Ectodermal cell (in vitro differentiated cells): Measurements from ENCODE around the gene VTI1A.

ENCODE experiments used
- H3K27ac ChIP-seq: 2 replicates; pipeline ENCODE4 v1.7.0; 2013; ENCODE audit warnings: mild to moderate bottlenecking, low read depth, low read length; ENCODE audit not compliant: insufficient read depth, poor library complexity, severe bottlenecking
- H3K27me3 ChIP-seq: 2 replicates; pipeline ENCODE4 v1.7.0; 2013; ENCODE audit warnings: mild to moderate bottlenecking, low read length; ENCODE audit not compliant: insufficient read depth, control insufficient read depth, poor library complexity, severe bottlenecking
- H3K36me3 ChIP-seq: one replicate; pipeline ENCODE4 v1.7.0; 2013; ENCODE audit warnings: low read length; ENCODE audit not compliant: control insufficient read depth, insufficient read depth
- H3K4me1 ChIP-seq: one replicate; pipeline ENCODE4 v1.7.0; 2013; ENCODE audit warnings: low read length; ENCODE audit not compliant: control insufficient read depth, insufficient read depth
- H3K4me3 ChIP-seq: 2 replicates; pipeline ENCODE4 v1.7.0; 2013; ENCODE audit warnings: low read depth, low read length, control low read depth; ENCODE audit not compliant: insufficient read depth
- H3K9me3 ChIP-seq: 2 replicates; pipeline ENCODE4 v1.7.0; 2013; ENCODE audit warnings: mild to moderate bottlenecking, low read length, moderate library complexity; ENCODE audit not compliant: control insufficient read depth
- WGBS, 2 experiments: methylation state at CpG; one replicate each; pipeline ENCODE4 v1.1.7; 2013; ENCODE audit warnings: missing lambda C conversion rate in 2 of 2; 5-methylcytosine and 5-hydroxymethylcytosine counted together

VTI1A gene

DNA sequence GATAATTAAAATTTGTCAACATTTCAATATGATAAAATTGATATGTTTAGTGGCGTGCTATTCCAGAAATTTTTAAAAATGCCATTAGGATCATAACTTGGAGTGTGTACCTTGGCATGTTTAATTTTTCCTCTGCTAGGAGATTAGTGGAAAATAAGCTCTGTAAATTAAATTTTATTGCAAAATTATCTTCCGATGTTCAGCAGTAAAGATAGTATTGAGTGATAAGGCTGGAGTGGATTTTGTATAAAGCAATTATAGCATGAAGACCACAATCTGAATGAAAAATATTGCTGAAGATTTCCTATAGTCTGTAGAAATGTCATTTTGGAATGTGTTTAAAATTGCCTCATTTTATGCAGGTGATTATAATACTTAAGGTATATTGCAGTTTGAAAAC, 110.2 kb downstream of the VTI1A start:
- H3K27me3 ChIP-seq: no peaks in the 10 kb centered on the region
- no peak overlapping the region for H3K4me3 ChIP-seq
- H3K9me3 ChIP-seq: no peaks in the 10 kb centered on the region
- no peaks in the 10 kb centered on the region for H3K36me3 ChIP-seq
- H3K4me1 ChIP-seq: peaks cover 14% of the 10 kb centered on the region
- no peak overlapping the region for H3K27ac ChIP-seq
- WGBS, 2 experiments: 93 to 95% methylated on average over 2 of the region's 2 CpGs

- Histone ChIP-seq H3K4me1 (peaks cover 14% of the 10 kb centered on the region), H3K36me3 (no peaks in the 10 kb centered on the region), H3K27me3 (no peaks in the 10 kb centered on the region), H3K4me3 (no peak overlapping the region), H3K27ac (no peak overlapping the region), H3K9me3 (no peaks in the 10 kb centered on the region)
- WGBS, 2 experiments: 46 to 68% methylated on average over 2 to 3 of the region's 4 CpGs
Measured at GRCh38 chr10:112558476-112559142, 111.6 kb downstream of the VTI1A start.

GRCh38 chr10:112559349-112559748, 112.3 kb downstream of the VTI1A start:
- WGBS, 2 experiments: 38 to 48% methylated on average over 4 of the region's 4 CpGs
- Histone ChIP-seq H3K9me3 (no peaks in the 10 kb centered on the region), H3K4me1 (peaks cover 14% of the 10 kb centered on the region), H3K27me3 (no peaks in the 10 kb centered on the region), H3K36me3 (no peaks in the 10 kb centered on the region), H3K27ac (no peak overlapping the region), H3K4me3 (no peak overlapping the region)

GRCh38 chr10:112562122-112562521, 115.1 kb downstream of the VTI1A start:
- Histone ChIP-seq H3K36me3 (no peaks in the 10 kb centered on the region), H3K27ac (no peak overlapping the region), H3K27me3 (no peaks in the 10 kb centered on the region), H3K9me3 (no peaks in the 10 kb centered on the region), H3K4me1 (peaks cover 14% of the 10 kb centered on the region), H3K4me3 (no peak overlapping the region)
- WGBS, 2 experiments: 90% methylated on average over 3 of the region's 3 CpGs; no CpG with 5 or more reads in 1 of the 2 experiments

GRCh38 chr10:112562809-112563663, 116.0 kb downstream of the VTI1A start:
- H3K4me3 ChIP-seq: no peak overlapping the region
- peaks cover 13% of the 10 kb centered on the region for H3K4me1 ChIP-seq
- H3K27me3 ChIP-seq: no peaks in the 10 kb centered on the region
- H3K36me3 ChIP-seq: no peaks in the 10 kb centered on the region
- H3K27ac ChIP-seq: no peak overlapping the region
- H3K9me3 ChIP-seq: no peaks in the 10 kb centered on the region
- WGBS, 2 experiments: 86 to 92% methylated on average over 16 of the region's 16 CpGs

DNA sequence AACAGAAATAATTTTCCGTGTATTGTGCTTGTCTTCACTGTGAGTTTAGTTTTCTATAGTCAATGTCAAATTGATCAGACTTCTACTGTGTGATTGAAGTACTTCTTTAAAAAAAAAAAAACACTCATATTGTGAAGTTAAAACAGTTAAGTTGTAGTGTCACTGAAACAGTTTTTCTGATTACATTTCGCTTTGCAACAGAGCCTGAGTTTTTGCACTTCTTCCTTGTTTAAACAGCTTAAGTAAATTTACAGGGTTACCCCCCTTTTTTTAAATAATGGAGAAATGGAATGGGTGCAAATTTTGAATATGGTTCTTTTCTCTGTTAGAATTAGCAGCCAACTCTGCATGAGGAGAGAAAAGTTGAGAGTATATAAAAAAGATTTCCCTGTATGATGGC, 117.3 kb downstream of the VTI1A start:
- Histone ChIP-seq H3K27me3 (no peaks in the 10 kb centered on the region), H3K4me1 (peaks cover 2% of the 10 kb centered on the region), H3K36me3 (no peaks in the 10 kb centered on the region), H3K4me3 (no peak overlapping the region), H3K27ac (no peak overlapping the region), H3K9me3 (no peaks in the 10 kb centered on the region)
- WGBS, 2 experiments: 93 to 100% methylated on average over 1 to 2 of the region's 2 CpGs

DNA sequence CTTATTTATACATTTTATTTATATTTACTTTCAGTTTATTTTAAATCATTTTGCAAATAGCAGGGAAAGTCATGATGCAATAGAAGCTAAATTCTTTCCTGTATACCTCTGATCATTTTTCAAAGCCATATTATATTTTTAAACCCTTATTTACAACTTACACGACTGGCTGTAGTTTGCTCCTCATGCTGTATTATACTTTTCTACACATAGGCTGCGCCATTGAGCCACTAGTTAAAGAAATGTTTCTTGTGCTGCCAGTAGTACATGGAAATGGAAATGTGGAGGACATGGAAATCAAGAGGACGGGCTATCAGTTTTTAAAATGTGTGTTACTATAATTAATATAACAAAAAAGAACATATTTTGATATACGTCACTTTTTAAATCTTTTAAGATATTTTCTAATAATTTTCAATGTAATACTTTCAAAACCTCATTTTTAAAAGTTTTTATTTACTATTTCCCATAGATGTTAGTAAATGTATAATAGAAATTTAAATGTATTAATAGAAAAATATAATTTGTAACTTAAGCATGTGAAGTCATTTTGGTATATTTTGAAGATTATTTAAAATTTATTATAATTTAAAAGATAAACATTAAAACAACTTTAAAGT, 118.5 kb downstream of the VTI1A start:
- H3K4me3 ChIP-seq: no peak overlapping the region
- H3K36me3 ChIP-seq: no peaks in the 10 kb centered on the region
- 6 to 25% methylated on average over 1 to 2 of the region's 4 CpGs for WGBS, 2 experiments

DNA sequence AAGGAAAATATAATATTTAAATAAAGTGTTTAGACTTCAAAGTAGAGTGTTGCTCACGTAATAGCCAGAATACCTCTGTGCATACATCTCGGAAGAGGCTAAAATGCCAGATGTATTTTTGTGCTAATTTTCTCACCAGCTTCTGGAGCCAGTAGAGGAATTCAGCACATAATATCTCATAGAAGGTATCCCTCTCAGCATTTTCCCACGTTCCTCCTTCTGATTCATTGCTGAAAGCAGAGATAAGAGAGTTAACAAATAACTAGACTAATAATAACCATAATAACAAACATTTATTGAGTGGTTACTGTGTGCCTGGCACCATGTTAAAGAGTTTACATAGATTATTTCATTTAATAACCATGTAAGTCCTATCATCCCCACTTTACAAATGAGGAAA, 123.6 kb downstream of the VTI1A start:
- H3K36me3 ChIP-seq: no peaks in the 10 kb centered on the region
- no peak overlapping the region for H3K4me3 ChIP-seq
- H3K27ac ChIP-seq: no peak overlapping the region
- H3K27me3 ChIP-seq: no peaks in the 10 kb centered on the region
- 97 to 98% methylated on average over 3 of the region's 3 CpGs for WGBS, 2 experiments
- no peaks in the 10 kb centered on the region for H3K4me1 ChIP-seq
- H3K9me3 ChIP-seq: no peaks in the 10 kb centered on the region

More for the DNA sequence above, 118.5 kb downstream of the VTI1A start:
- no peaks in the 10 kb centered on the region for H3K27me3 ChIP-seq
- no peaks in the 10 kb centered on the region for H3K9me3 ChIP-seq
- H3K27ac ChIP-seq: no peak overlapping the region
- no peaks in the 10 kb centered on the region for H3K4me1 ChIP-seq

DNA sequence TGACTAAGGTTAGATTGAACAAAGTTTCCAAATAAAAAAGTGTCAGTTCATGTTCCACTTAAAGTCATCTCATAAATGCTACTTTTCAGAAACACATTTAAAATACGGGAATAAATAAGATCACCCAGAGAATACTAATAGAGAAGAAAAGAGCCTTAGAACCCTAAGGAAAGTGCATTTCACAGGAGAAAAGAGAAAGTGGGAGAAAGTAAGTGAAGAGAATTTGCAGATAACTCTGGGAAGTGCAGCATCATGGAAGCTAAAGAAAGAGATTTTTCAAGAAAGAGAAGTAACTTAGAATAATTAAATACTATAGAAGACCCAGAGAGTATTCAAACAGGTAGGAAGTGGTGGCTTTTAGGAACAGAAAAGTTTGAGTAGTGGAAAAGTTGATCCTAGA, 132.6 kb downstream of the VTI1A start:
- Histone ChIP-seq H3K36me3 (no peaks in the 10 kb centered on the region), H3K4me3 (no peak overlapping the region), H3K9me3 (no peaks in the 10 kb centered on the region), H3K4me1 (peaks cover 3% of the 10 kb centered on the region), H3K27ac (no peak overlapping the region), H3K27me3 (no peaks in the 10 kb centered on the region)
- WGBS, 2 experiments: 100% methylated on average over 1 of the region's 1 CpG; no CpG with 5 or more reads in 1 of the 2 experiments

GRCh38 chr10:112580267-112580666, 133.3 kb downstream of the VTI1A start:
- H3K9me3 ChIP-seq: no peaks in the 10 kb centered on the region
- no peaks in the 10 kb centered on the region for H3K27me3 ChIP-seq
- H3K4me3 ChIP-seq: no peak overlapping the region
- H3K36me3 ChIP-seq: no peaks in the 10 kb centered on the region
- no peak overlapping the region for H3K27ac ChIP-seq
- H3K4me1 ChIP-seq: peaks cover 3% of the 10 kb centered on the region
- 68 to 83% methylated on average over 2 of the region's 2 CpGs for WGBS, 2 experiments
